GM12878 (cell line): ENCODE data around the gene CCDC117. TPM values are rescaled to one million over a fixed set of nuclear protein-coding genes. Genes with fewer than 3 reads are reported as not detected.
A peak's percentile ranks its signal among the peaks of the same experiment; 100 is the strongest.
"Not testable (repeated sequence)": the region's sequence is repeated elsewhere in the genome, so short reads cannot be mapped to it uniquely, and the experiment has no call there.

Experiments used
- ATAC-seq: fragments of 200-7000 bp; cut with Tn5 transposase; 3 replicates; pipeline ENCODE4 v1.9.1; 2020; ENCODE audit warnings: mild to moderate bottlenecking, moderate library complexity
- BruUV-seq: library from RNA; stranded (reverse); fragments of 400-500 nt; replicated peaks from 2 replicates; lab custom pipeline; 2021; lab: Mats Ljungman, UMichigan
- CTCF ChIA-PET: fragments of 300-600 bp; sonication (Branson Sonifier 250); formaldehyde crosslinking; extraction: SDS; loops from one replicate; lab custom pipeline; 2021; ENCODE audit warnings: inconsistent platforms; lab: Yijun Ruan, JAX
- POLR2A ChIA-PET: fragments of 350-600 bp; formaldehyde crosslinking; extraction: SDS; loops from one replicate; lab custom pipeline; 2021; ENCODE audit warnings: inconsistent platforms; lab: Charles Lee
- RAD21 ChIA-PET: fragments of 300-600 bp; sonication (Branson Sonifier 250); formaldehyde crosslinking; loops from one replicate; lab custom pipeline; 2023; ENCODE audit warnings: antibody characterized with exemption; ENCODE audit not compliant: unreplicated experiment; lab: Charles Lee
- SMC1A ChIA-PET: fragments of 300-600 bp; sonication (Branson Sonifier 250); formaldehyde crosslinking; loops from one replicate; lab custom pipeline; 2023; ENCODE audit not compliant: unreplicated experiment, uncharacterized antibody; lab: Charles Lee
- DNase-seq: peaks from one replicate; pipeline ENCODE4 v3.0.0-alpha.2; 2011; ENCODE audit warnings: low read depth, low spot score
- FAIRE-seq: peaks from 3 replicates; lab custom pipeline; 2011; peaks lifted over from hg19 to GRCh38; lab: Jason Lieb, UNC
- H2AFZ ChIP-seq: 2 replicates; pipeline ENCODE4 v1.6.0; 2011; ENCODE audit warnings: low read depth, low read length, control low read depth; ENCODE audit not compliant: control insufficient read depth
- H3K27ac ChIP-seq: 2 replicates; pipeline ENCODE4 v1.5.1; 2011; ENCODE audit warnings: control low read depth; ENCODE audit not compliant: control insufficient read depth, insufficient read depth
- H3K27me3 ChIP-seq, 2 experiments: replicated peaks in 1 of 2; 2 replicates each; pipeline versions ENCODE4 v1.6.0 to v1.6.1; 2011; ENCODE audit warnings: low read length in 1 of 2; ENCODE audit not compliant: control insufficient read depth in 2 of 2, insufficient read depth in 2 of 2
- H3K36me3 ChIP-seq, 2 experiments: 2 replicates each; pipeline ENCODE4 v1.5.1; 2011; ENCODE audit warnings: low read length in 1 of 2; ENCODE audit not compliant: control insufficient read depth in 2 of 2, insufficient read depth in 2 of 2
- H3K4me1 ChIP-seq: 2 replicates; pipeline ENCODE4 v1.6.1; 2011; ENCODE audit warnings: mild to moderate bottlenecking, low read length, moderate library complexity, mixed read lengths; ENCODE audit not compliant: control insufficient read depth, insufficient read depth
- H3K4me2 ChIP-seq: 2 replicates; pipeline ENCODE4 v1.6.0; 2011; ENCODE audit warnings: control low read depth; ENCODE audit not compliant: control insufficient read depth, insufficient read depth
- H3K4me3 ChIP-seq: fragments of 200-600 bp; sonication (generic); 2 replicates; pipeline ENCODE4 v1.5.1; 2016
- H3K79me2 ChIP-seq: 2 replicates; pipeline ENCODE4 v1.6.0; 2011; ENCODE audit warnings: low read length; ENCODE audit not compliant: control insufficient read depth, insufficient read depth
- H3K9ac ChIP-seq: 2 replicates; pipeline ENCODE4 v1.8.0; 2011; ENCODE audit warnings: low read length, control low read depth, mixed read lengths; ENCODE audit not compliant: control insufficient read depth, insufficient read depth
- H3K9me3 ChIP-seq: replicated peaks from 3 replicates; pipeline ENCODE4 v1.5.1; 2011; ENCODE audit warnings: mild to moderate bottlenecking, low read length; ENCODE audit not compliant: control insufficient read depth, insufficient read depth
- H4K20me1 ChIP-seq: 2 replicates; pipeline ENCODE4 v1.6.0; 2011; ENCODE audit not compliant: control insufficient read depth, insufficient read depth
- BMI1 ChIP-seq: fragments of 450-650 bp; IDR thresholded peaks from 2 replicates; pipeline ENCODE4 v1.6.1; 2016; ENCODE audit warnings: mild to moderate bottlenecking, moderate library complexity, borderline replicate concordance
- CEBPZ ChIP-seq: fragments of 150-350 bp; IDR thresholded peaks from 2 replicates; pipeline ENCODE4 v1.6.1; 2016; ENCODE audit warnings: low read depth, low read length
- EP300 ChIP-seq, 2 experiments: fragments of 150-350 bp in 1 of 2; IDR thresholded peaks; 2 replicates each; pipeline ENCODE4 v1.6.1; 2011 to 2012; ENCODE audit warnings: low read depth in 2 of 2, low read length in 2 of 2, borderline replicate concordance in 1 of 2, improper control_type of control experiment in 1 of 2, inconsistent platforms in 1 of 2; ENCODE audit not compliant: control insufficient read depth in 1 of 2
- HDAC6 ChIP-seq: fragments of 200-600 bp; sonication (generic); IDR thresholded peaks from one replicate; pipeline ENCODE4 v1.8.0; 2017; ENCODE audit warnings: antibody characterized with exemption; ENCODE audit not compliant: unreplicated experiment
- MEF2B ChIP-seq: fragments of 450-650 bp; IDR thresholded peaks from 2 replicates; pipeline ENCODE4 v1.6.1; 2018; ENCODE audit warnings: mild to moderate bottlenecking, moderate library complexity; ENCODE audit not compliant: partially characterized antibody, poor library complexity, severe bottlenecking
- MXI1 ChIP-seq: fragments of 150-350 bp; IDR thresholded peaks from 2 replicates; pipeline ENCODE4 v1.6.1; 2011; ENCODE audit warnings: low read depth, mild to moderate bottlenecking, inconsistent platforms, low read length, improper control_type of control experiment
- POLR2A ChIP-seq: IDR thresholded peaks from 2 replicates; pipeline ENCODE4 v1.6.1; 2011; ENCODE audit warnings: low read depth, mild to moderate bottlenecking, low read length
- SREBF2 ChIP-seq: IDR thresholded peaks from 2 replicates; pipeline ENCODE4 v1.6.1; 2012; ENCODE audit warnings: mild to moderate bottlenecking, low read length
- TCF3 ChIP-seq: IDR thresholded peaks from 2 replicates; pipeline ENCODE4 v1.6.1; 2012; ENCODE audit warnings: low read depth, mild to moderate bottlenecking, low read length, borderline replicate concordance; ENCODE audit not compliant: insufficient read depth
- ZNF384 ChIP-seq: IDR thresholded peaks from 2 replicates; pipeline ENCODE4 v1.6.1; 2012; ENCODE audit warnings: low read depth, mild to moderate bottlenecking, low read length, improper control_type of control experiment, borderline replicate concordance
- WGBS: methylation state at CpG from one replicate; pipeline ENCODE4 v1.1.6; 2016; ENCODE audit warnings: low lambda C conversion rate; ENCODE audit not compliant: insufficient replicate concordance, insufficient coverage; ENCODE audit errors: missing lambda C conversion rate; 5-methylcytosine and 5-hydroxymethylcytosine counted together
- in situ Hi-C: fragments of 300-500 bp; cut with MboI; formaldehyde crosslinking; loops from 9 replicates; pipeline ENCODE4 v1.14.3; 2018; ENCODE audit warnings: mixed read lengths
- intact Hi-C: fragments of 100-400 bp; cut with micrococcal nuclease; formaldehyde crosslinking; loops from one replicate; pipeline ENCODE4 v1.14.2; 2022; ENCODE audit not compliant: unreplicated experiment
- polyA plus RNA-seq, 11 experiments: library from polyadenylated mRNA; depleted of rRNA in 4 of 11; unstranded in 6 of 11; stranded (reverse) in 5 of 11; fragments of >200 nt; fragmentation: Nextera tagmentation in 4 of 11; fragmentation: Illumina TruSeq in 1 of 11; extraction: Ambion mirVana in 4 of 11; extraction: Trizol in 1 of 11; gene quantifications; 1 replicate in 1 of 11; 2 replicates in 10 of 11; pipeline versions ENCODE4 v1.2.1 to v1.2.3, GENCODE V29; 2011 to 2016; ENCODE audit warnings: inconsistent platforms in 2 of 11, missing spikeins in 2 of 11, low read depth in 1 of 11
- total RNA-seq, 4 experiments: library from RNA; depleted of rRNA in 3 of 4; stranded (reverse); fragments of >200 nt in 3 of 4; fragmentation: Illumina TruSeq in 1 of 4; extraction: Trizol in 1 of 4; gene quantifications; 2 replicates each; pipeline versions ENCODE4 v1.2.1 to v1.2.3, GENCODE V29; 2013 to 2021
- TF ChIP-seq, protein P1 (sequence below): fragments of 450-650 bp; IDR thresholded peaks from 2 replicates; pipeline ENCODE4 v1.6.1; 2016; ENCODE audit warnings: mild to moderate bottlenecking
- TF ChIP-seq, protein P2 (sequence below): IDR thresholded peaks from 2 replicates; pipeline ENCODE4 v1.6.1; 2011; ENCODE audit warnings: low read depth, low read length, improper control_type of control experiment, borderline replicate concordance

The CCDC117 gene
- total and polyA plus RNA-seq, 10 of the 15 experiments (the other 5 are each of a cell fraction or from before 2014, with no cell fraction given) = 6.3 to 32.2 (median 20.6) TPM

DNA sequence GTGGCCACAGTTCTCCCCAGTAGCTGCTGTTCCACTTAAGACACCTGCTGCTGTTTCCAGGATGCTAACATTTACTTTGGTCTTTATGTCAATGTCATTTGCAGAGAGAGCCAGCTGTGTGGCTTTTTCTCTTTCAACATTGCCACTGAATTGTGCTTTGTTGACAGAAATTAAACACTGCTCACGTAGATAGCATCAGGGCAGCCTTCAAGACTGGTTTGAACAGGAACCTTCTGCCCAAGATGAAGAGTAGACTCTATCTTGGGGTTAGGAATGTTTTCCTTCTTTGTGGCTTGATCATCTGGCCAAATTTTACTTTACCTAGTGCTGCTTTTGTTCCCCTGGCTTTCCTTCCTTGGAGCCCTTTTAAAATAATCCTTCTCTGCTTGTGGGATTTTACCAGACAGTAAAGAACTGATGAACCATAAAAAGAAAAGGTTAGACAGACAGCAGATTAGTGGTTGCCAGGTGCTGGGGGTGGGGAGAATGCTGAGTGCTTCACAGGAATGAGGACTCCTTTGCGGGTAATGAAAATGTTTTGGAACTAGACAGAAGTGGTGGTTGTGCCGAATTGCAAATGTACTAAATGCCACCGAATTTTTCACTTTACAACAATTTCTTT, 50.5 kb downstream of the CCDC117 start (continued):
- TF ChIP-seq CEBPZ (no peak), EP300 (IDR thresholded peaks at IDR 0.05; ENCODE audit: borderline replicate concordance in 1 of 2, control insufficient read depth in 1 of 2, low read depth in 2 of 2, low read length in 2 of 2) (no peak), SREBF2 (no peak), MXI1 (no peak), TCF3 (0 out of 2 replicates have a peak, but pooled peaks have one; percentile 46), HDAC6 (no peak), MEF2B (no peak), POLR2A (no peak), BMI1 (no peak), ZNF384 (no peak)
- TF ChIP-seq, protein P1, sequence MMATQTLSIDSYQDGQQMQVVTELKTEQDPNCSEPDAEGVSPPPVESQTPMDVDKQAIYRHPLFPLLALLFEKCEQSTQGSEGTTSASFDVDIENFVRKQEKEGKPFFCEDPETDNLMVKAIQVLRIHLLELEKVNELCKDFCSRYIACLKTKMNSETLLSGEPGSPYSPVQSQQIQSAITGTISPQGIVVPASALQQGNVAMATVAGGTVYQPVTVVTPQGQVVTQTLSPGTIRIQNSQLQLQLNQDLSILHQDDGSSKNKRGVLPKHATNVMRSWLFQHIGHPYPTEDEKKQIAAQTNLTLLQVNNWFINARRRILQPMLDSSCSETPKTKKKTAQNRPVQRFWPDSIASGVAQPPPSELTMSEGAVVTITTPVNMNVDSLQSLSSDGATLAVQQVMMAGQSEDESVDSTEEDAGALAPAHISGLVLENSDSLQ = 0 out of 2 replicates have a peak, but pooled peaks have one; percentile 9
- TF ChIP-seq, protein P2, sequence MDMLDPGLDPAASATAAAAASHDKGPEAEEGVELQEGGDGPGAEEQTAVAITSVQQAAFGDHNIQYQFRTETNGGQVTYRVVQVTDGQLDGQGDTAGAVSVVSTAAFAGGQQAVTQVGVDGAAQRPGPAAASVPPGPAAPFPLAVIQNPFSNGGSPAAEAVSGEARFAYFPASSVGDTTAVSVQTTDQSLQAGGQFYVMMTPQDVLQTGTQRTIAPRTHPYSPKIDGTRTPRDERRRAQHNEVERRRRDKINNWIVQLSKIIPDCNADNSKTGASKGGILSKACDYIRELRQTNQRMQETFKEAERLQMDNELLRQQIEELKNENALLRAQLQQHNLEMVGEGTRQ = no peak

- H4K20me1 ChIP-seq, ATAC-seq, H3K4me3 ChIP-seq, H3K36me3 ChIP-seq, FAIRE-seq, H3K27me3 ChIP-seq, H3K4me2 ChIP-seq, RAD21 ChIA-PET, SMC1A ChIA-PET, H3K9me3 ChIP-seq, H3K9ac ChIP-seq, H2AFZ ChIP-seq, DNase-seq, POLR2A ChIA-PET, BruUV-seq, H3K79me2 ChIP-seq, H3K27ac ChIP-seq: not testable (repeated sequence)
- 97% methylated on average over 9 of the region's 9 CpGs for WGBS
- CTCF ChIA-PET = interaction anchor here (0.7 to 1.0 kb wide), 3 partner anchors 21 to 151 kb away, joined by 3 to 5 read pairs (median 4); no protein-coding TSS in a partner anchor
- in situ Hi-C loops (loop anchor here (10.0 kb wide), 1 partner anchor 800 kb away; no protein-coding TSS in a partner anchor), intact Hi-C loops (loop anchor here (10.0 kb wide), 3 partner anchors 50 to 810 kb away; partner anchors contain the start of genes CCDC117 and TTC28)
- peaks cover 25% of the 10 kb centered on the region for H3K4me1 ChIP-seq
Observed at GRCh38 chr22:28824455-28824854, 52.0 kb downstream of the CCDC117 start.
